ENCODE measurements around the gene RERG.
A peak's percentile ranks its signal among the peaks of the same experiment; 100 is the strongest.

The RERG gene

DNA sequence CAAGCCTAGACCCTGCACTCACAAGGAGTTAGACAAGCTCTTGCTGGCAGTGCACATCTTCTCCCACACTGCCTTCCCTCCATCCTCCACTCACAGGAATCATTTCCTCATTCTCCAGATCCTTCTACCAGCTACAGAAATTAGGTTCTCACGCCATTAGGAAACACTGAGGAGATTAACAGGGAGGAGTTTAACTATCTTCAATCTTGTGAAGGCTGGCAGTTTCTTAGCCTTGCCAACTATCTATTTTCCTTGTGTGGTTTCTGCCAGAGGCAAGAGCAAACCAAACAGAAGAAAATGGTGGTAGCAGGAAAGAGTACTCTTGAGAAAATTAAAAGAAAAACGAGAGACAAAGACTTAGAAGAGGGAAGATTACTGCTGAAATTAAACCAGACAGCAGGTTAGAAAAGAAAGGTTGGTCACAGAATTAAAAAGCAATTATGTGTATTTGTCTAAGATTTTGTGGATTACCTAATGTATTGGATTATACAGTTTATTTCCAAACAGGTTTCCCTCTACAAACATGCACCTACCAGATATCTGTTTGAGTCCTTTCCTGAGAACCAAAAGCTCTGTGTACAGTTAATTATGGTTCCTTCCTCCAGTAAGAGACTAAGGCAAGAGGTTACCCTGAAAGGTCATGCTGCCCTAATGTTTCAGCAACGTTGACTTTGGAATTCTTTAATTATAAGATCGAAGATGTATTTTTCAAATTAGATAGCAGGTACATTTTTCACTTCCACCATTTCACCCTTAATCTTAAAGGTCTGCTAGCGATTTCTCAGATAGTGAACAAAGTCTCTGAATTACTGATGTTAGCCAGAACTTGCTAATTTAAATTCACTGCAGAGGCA is 5.0 kb downstream of the RERG start:
- Histone ChIP-seq H3K9me3 (ENCODE audit: control insufficient read depth in 1 of 2, low read length in 2 of 2) (no peaks in the 10 kb centered on the region), H3K27me3 (ENCODE audit: low read depth, low read length) (no peaks in the 10 kb centered on the region), H3K36me3 (ENCODE audit: control insufficient read depth in 1 of 2, insufficient read depth in 2 of 2, low read length in 2 of 2) (no peaks in the 10 kb centered on the region), H3K4me1 (ENCODE audit: control insufficient read depth in 1 of 2, insufficient read depth in 2 of 2, low read length in 2 of 2) (peaks cover 4 to 32% of the 10 kb centered on the region in 2 donors), H3K4me3 (ENCODE audit: low read depth in 1 of 2, low read length in 2 of 2) (no peak overlapping the region), H3K27ac (ENCODE audit: low read length) (no peak overlapping the region)

DNA sequence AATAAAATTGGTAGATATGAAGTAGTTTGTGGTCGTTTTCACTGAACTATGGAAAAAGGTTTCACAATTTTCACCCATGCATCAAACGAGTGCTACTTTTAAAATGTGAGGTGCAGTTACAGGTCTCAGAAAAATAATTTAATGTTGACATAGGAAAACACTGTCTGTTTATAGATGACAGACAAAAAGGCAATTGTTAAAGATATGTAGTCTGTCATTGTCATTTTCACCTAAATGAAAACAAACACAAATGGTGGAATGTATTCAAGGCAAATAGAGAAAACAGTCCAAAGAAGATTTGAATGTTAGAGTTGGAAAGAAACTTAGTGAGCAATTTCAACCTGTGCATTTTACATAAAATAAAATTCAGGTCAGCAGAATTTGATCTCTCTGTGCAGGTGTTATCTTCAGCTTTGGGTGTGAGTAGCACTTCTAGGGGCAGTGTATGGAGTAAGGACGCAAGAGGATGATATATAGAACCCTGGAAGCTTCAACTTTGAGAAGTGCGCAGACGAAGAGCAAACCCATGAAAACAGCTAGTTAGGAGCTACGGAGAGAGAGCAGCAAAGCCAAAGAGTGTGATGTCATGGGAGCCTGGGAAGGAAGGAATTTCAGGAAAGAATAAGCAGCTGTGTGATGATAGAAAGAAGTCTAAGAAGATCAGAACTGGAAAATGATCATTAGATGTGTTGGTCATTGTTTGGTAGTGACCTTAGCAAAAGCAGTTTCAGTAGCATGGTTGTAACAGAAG is 6.2 kb downstream of the RERG start:
- H3K4me3 ChIP-seq (ENCODE audit: low read depth in 1 of 2, low read length in 2 of 2), result no peak overlapping the region
- H3K36me3 ChIP-seq (ENCODE audit: control insufficient read depth in 1 of 2, insufficient read depth in 2 of 2, low read length in 2 of 2), result no peaks in the 10 kb centered on the region
- H3K27me3 ChIP-seq (ENCODE audit: low read depth, low read length), result no peaks in the 10 kb centered on the region
- H3K27ac ChIP-seq (ENCODE audit: low read length), result peak overlapping the region; percentile 40
- H3K4me1 ChIP-seq (ENCODE audit: control insufficient read depth in 1 of 2, insufficient read depth in 2 of 2, low read length in 2 of 2), result peaks cover 3 to 28% of the 10 kb centered on the region in 2 donors
- H3K9me3 ChIP-seq (ENCODE audit: control insufficient read depth in 1 of 2, low read length in 2 of 2), result no peaks in the 10 kb centered on the region

DNA sequence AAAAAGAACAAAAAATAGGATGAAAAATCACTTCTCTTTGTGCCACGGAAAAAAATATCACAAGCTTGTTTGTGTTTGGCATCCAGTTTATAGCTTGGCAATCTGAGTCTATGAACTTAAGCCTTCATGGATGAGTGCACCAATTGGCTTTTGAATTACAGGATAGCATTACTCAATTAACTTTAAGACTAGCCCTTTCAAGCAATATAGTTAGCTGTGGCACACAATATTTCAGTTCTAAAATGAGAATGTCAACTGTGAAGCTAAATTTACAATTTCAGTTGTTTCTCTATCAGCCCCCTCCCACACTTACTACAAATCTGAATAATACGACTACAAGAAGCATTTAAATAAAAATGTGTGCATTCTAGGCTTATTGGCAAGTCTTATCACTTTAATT is 8.3 kb downstream of the RERG start:
- Histone ChIP-seq H3K9me3 (ENCODE audit: control insufficient read depth in 1 of 2, low read length in 2 of 2) (no peaks in the 10 kb centered on the region), H3K4me3 (ENCODE audit: low read depth in 1 of 2, low read length in 2 of 2) (no peak overlapping the region), H3K4me1 (ENCODE audit: control insufficient read depth in 1 of 2, insufficient read depth in 2 of 2, low read length in 2 of 2) (peaks cover 11 to 32% of the 10 kb centered on the region in 2 donors), H3K27ac (ENCODE audit: low read length) (no peak overlapping the region), H3K27me3 (ENCODE audit: low read depth, low read length) (no peaks in the 10 kb centered on the region), H3K36me3 (ENCODE audit: control insufficient read depth in 1 of 2, insufficient read depth in 2 of 2, low read length in 2 of 2) (no peaks in the 10 kb centered on the region)

- Histone ChIP-seq H3K27me3 (ENCODE audit: low read depth, low read length) (no peaks in the 10 kb centered on the region), H3K4me3 (ENCODE audit: low read depth in 1 of 2, low read length in 2 of 2) (no peak overlapping the region), H3K36me3 (ENCODE audit: control insufficient read depth in 1 of 2, insufficient read depth in 2 of 2, low read length in 2 of 2) (no peaks in the 10 kb centered on the region), H3K9me3 (ENCODE audit: control insufficient read depth in 1 of 2, low read length in 2 of 2) (no peaks in the 10 kb centered on the region), H3K4me1 (ENCODE audit: control insufficient read depth in 1 of 2, insufficient read depth in 2 of 2, low read length in 2 of 2) (peaks cover 11 to 30% of the 10 kb centered on the region in 2 donors), H3K27ac (ENCODE audit: low read length) (peak overlapping the region; percentile 74)
Measured at GRCh38 chr12:15209782-15210181, 11.4 kb downstream of the RERG start.

GRCh38 chr12:15208871-15209656 is 12.2 kb downstream of the RERG start:
- Histone ChIP-seq H3K4me1 (ENCODE audit: control insufficient read depth in 1 of 2, insufficient read depth in 2 of 2, low read length in 2 of 2) (peaks cover 11 to 23% of the 10 kb centered on the region in 2 donors), H3K27ac (ENCODE audit: low read length) (peak overlapping the region; percentile 74), H3K36me3 (ENCODE audit: control insufficient read depth in 1 of 2, insufficient read depth in 2 of 2, low read length in 2 of 2) (no peaks in the 10 kb centered on the region), H3K4me3 (ENCODE audit: low read depth in 1 of 2, low read length in 2 of 2) (no peak overlapping the region), H3K27me3 (ENCODE audit: low read depth, low read length) (no peaks in the 10 kb centered on the region), H3K9me3 (ENCODE audit: control insufficient read depth in 1 of 2, low read length in 2 of 2) (no peaks in the 10 kb centered on the region)

GRCh38 chr12:15208140-15208539 is 13.1 kb downstream of the RERG start:
- Histone ChIP-seq H3K36me3 (ENCODE audit: control insufficient read depth in 1 of 2, insufficient read depth in 2 of 2, low read length in 2 of 2) (no peaks in the 10 kb centered on the region), H3K27me3 (ENCODE audit: low read depth, low read length) (no peaks in the 10 kb centered on the region), H3K9me3 (ENCODE audit: control insufficient read depth in 1 of 2, low read length in 2 of 2) (no peaks in the 10 kb centered on the region), H3K4me1 (ENCODE audit: control insufficient read depth in 1 of 2, insufficient read depth in 2 of 2, low read length in 2 of 2) (peaks cover 11 to 14% of the 10 kb centered on the region in 2 donors), H3K4me3 (ENCODE audit: low read depth in 1 of 2, low read length in 2 of 2) (no peak overlapping the region), H3K27ac (ENCODE audit: low read length) (no peak overlapping the region)

DNA sequence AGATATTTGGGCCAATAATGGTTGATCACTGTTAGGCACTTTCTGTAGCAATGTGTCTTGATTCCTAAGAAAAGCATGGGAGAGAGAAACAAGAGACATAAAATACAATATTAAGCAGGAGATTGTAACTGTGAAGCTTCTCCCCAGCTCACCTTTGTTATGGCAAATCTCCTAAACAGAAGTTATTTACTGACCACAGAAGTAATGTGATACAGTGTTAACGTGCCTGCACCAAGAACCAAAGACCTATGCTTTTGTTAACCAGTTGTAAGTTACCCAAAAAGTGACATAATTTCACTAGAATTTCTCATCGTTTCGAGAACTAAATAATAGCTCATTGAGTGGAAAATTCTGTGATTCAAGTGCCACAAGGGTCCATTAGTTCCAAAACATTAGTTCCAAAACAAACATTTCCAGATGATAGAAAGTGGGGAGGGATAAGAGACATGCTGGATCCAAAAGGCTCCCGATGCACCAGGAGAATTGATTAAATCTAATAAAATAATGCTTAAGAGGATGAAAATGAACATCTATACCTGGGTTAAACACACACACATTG is 14.3 kb downstream of the RERG start:
- no peaks in the 10 kb centered on the region for H3K9me3 ChIP-seq (ENCODE audit: control insufficient read depth in 1 of 2, low read length in 2 of 2)
- H3K36me3 ChIP-seq (ENCODE audit: control insufficient read depth in 1 of 2, insufficient read depth in 2 of 2, low read length in 2 of 2), result no peaks in the 10 kb centered on the region
- no peaks in the 10 kb centered on the region for H3K27me3 ChIP-seq (ENCODE audit: low read depth, low read length)
- peaks cover 5 to 11% of the 10 kb centered on the region in 2 donors for H3K4me1 ChIP-seq (ENCODE audit: control insufficient read depth in 1 of 2, insufficient read depth in 2 of 2, low read length in 2 of 2)
- peak overlapping the region; percentile 34 for H3K27ac ChIP-seq (ENCODE audit: low read length)
- H3K4me3 ChIP-seq (ENCODE audit: low read depth in 1 of 2, low read length in 2 of 2), result no peak overlapping the region

GRCh38 chr12:15206338-15206737 is 14.9 kb downstream of the RERG start:
- Histone ChIP-seq H3K27ac (ENCODE audit: low read length) (peak overlapping the region; percentile 34), H3K27me3 (ENCODE audit: low read depth, low read length) (no peaks in the 10 kb centered on the region), H3K4me3 (ENCODE audit: low read depth in 1 of 2, low read length in 2 of 2) (no peak overlapping the region), H3K4me1 (ENCODE audit: control insufficient read depth in 1 of 2, insufficient read depth in 2 of 2, low read length in 2 of 2) (peaks cover 5 to 11% of the 10 kb centered on the region in 2 donors), H3K36me3 (ENCODE audit: control insufficient read depth in 1 of 2, insufficient read depth in 2 of 2, low read length in 2 of 2) (no peaks in the 10 kb centered on the region), H3K9me3 (ENCODE audit: control insufficient read depth in 1 of 2, low read length in 2 of 2) (no peaks in the 10 kb centered on the region)

DNA sequence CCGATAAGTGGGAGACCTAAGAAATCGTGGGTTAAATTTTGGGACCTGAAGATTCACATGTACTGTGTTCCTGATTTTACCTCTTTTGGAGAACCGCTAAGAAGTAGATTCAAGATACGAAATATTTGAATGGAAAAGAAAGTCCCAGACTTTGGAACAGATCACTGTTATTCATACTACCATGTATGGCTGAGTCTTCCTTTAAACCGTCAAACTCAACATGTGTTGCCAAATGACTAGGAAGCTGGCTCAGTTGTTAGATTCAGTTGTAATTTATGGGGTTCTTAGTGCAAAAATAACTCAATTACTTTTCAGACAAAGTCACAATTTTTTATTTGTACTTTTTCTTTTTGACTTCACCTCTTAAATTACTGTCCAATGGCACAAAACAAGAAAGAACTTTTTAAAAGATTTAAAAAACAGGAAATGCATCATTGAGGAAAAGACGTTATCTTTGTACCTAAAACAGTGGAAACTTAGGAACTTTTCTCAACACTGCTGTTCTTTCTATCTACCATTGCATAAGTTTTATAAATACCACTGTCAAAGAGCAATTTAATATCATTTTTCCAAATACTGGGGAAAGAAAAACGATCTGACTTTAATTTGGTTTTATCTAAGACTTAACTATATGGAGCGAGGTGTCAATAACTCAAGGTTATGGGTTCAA is 15.7 kb downstream of the RERG start:
- H3K27ac ChIP-seq (ENCODE audit: low read length), result peak overlapping the region; percentile 26
- no peaks in the 10 kb centered on the region for H3K27me3 ChIP-seq (ENCODE audit: low read depth, low read length)
- no peaks in the 10 kb centered on the region for H3K36me3 ChIP-seq (ENCODE audit: control insufficient read depth in 1 of 2, insufficient read depth in 2 of 2, low read length in 2 of 2)
- no peaks in the 10 kb centered on the region for H3K9me3 ChIP-seq (ENCODE audit: control insufficient read depth in 1 of 2, low read length in 2 of 2)
- peaks cover 11 to 12% of the 10 kb centered on the region in 2 donors for H3K4me1 ChIP-seq (ENCODE audit: control insufficient read depth in 1 of 2, insufficient read depth in 2 of 2, low read length in 2 of 2)
- H3K4me3 ChIP-seq (ENCODE audit: low read depth in 1 of 2, low read length in 2 of 2), result no peak overlapping the region

DNA sequence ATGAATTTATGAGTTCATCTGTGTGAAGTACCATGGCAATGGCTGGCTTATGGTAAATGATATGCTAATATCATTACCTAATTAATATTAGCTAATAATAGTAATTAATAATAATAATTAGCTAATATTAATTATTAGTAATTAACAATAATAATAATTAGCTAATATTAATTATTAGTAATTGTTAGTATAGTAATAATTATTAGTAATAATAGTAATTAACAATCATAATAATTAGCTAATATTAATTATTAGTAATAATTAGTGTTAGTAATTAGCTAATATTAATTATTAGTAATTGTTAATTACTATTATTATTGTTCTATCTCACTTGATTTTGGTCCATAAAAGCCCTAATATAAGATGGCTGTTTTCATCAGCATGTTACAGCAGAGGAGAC is 19.8 kb downstream of the RERG start:
- Histone ChIP-seq H3K4me1 (ENCODE audit: control insufficient read depth in 1 of 2, insufficient read depth in 2 of 2, low read length in 2 of 2) (peaks cover 0 to 24% of the 10 kb centered on the region in 2 donors), H3K27me3 (ENCODE audit: low read depth, low read length) (no peaks in the 10 kb centered on the region), H3K27ac (ENCODE audit: low read length) (no peak overlapping the region), H3K9me3 (ENCODE audit: control insufficient read depth in 1 of 2, low read length in 2 of 2) (no peaks in the 10 kb centered on the region), H3K4me3 (ENCODE audit: low read depth in 1 of 2, low read length in 2 of 2) (no peak overlapping the region), H3K36me3 (ENCODE audit: control insufficient read depth in 1 of 2, insufficient read depth in 2 of 2, low read length in 2 of 2) (no peaks in the 10 kb centered on the region)

Data from muscle layer of duodenum (tissue), 2 donors.